ENCODE results near the gene TTC23. TPM values are rescaled to one million over a fixed set of nuclear protein-coding genes. Genes with fewer than 3 reads are reported as not detected.

TTC23 gene
- total RNA-seq, 1 donor: 21.7 TPM

DNA sequence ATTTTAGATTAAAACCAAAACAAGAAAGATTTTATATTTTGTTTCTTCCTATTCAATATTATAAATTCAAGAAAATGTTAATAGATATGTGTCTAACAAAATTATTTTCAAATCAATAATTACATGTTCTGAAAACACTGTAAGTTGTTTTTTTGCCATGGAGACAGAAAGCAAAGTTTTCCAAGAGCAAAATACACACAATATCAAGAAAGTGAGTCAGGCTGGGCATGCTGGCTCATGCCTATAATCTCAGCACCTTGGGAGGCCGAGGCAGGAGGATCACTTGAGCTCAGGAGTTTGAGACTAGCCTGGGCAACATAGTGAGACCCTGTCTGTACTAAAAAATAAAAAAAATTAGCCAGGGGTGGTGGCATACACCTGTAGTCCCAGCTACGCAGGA, 71.7 kb downstream of the TTC23 start:
- H2AFZ ChIP-seq (ENCODE audit: low read length): no peak overlapping the region
- no peaks in the 10 kb centered on the region for H3K9me3 ChIP-seq (ENCODE audit: low read depth, low read length)
- peaks cover 8% of the 10 kb centered on the region for H3K36me3 ChIP-seq (ENCODE audit: insufficient read depth, low read length)
- H3K27ac ChIP-seq (ENCODE audit: low read depth, low read length): no peak overlapping the region
- TF ChIP-seq, protein P1, sequence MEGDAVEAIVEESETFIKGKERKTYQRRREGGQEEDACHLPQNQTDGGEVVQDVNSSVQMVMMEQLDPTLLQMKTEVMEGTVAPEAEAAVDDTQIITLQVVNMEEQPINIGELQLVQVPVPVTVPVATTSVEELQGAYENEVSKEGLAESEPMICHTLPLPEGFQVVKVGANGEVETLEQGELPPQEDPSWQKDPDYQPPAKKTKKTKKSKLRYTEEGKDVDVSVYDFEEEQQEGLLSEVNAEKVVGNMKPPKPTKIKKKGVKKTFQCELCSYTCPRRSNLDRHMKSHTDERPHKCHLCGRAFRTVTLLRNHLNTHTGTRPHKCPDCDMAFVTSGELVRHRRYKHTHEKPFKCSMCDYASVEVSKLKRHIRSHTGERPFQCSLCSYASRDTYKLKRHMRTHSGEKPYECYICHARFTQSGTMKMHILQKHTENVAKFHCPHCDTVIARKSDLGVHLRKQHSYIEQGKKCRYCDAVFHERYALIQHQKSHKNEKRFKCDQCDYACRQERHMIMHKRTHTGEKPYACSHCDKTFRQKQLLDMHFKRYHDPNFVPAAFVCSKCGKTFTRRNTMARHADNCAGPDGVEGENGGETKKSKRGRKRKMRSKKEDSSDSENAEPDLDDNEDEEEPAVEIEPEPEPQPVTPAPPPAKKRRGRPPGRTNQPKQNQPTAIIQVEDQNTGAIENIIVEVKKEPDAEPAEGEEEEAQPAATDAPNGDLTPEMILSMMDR (IDR thresholded peaks at IDR 0.05; ENCODE audit: extremely low read depth, low read depth, low read length): no peak
- no peaks in the 10 kb centered on the region for H4K20me1 ChIP-seq (ENCODE audit: insufficient read depth, low read length)
- H3K27me3 ChIP-seq (ENCODE audit: insufficient read depth, low read length): no peaks in the 10 kb centered on the region
- H3K4me3 ChIP-seq (ENCODE audit: insufficient read depth, low read length): no peak overlapping the region
- H3K4me1 ChIP-seq (ENCODE audit: insufficient read depth, low read length): peaks cover 5% of the 10 kb centered on the region
- no peaks in the 10 kb centered on the region for H3K79me2 ChIP-seq (ENCODE audit: insufficient read depth, low read length)
- DNase-seq (ENCODE audit: insufficient read length, low spot score, missing footprints): no peak
- no peak overlapping the region for H3K4me2 ChIP-seq (ENCODE audit: insufficient read depth, low read length)

DNA sequence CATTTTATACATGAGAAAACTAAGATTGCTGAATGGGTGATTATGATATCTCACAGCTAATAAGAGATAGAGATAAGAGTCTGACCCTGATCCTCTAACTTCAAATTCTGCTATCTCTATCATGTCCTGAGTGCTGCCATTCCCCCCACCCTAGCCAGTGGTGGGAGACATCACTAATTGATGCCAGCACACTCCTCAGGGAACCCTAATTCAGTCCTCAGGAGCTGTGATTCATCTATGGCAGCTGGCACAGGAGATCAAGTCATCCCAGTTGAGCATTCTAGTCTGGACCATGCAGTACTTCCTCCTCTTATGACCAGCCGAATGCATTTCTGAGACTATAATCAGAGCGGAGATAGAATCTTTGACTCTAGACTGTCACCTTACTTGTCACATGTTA, 72.6 kb downstream of the TTC23 start:
- peaks cover 12% of the 10 kb centered on the region for H3K36me3 ChIP-seq (ENCODE audit: insufficient read depth, low read length)
- no peak overlapping the region for H3K27ac ChIP-seq (ENCODE audit: low read depth, low read length)
- no peak overlapping the region for H2AFZ ChIP-seq (ENCODE audit: low read length)
- TF ChIP-seq, protein P1 (IDR thresholded peaks at IDR 0.05; ENCODE audit: extremely low read depth, low read depth, low read length): no peak
- H3K4me2 ChIP-seq (ENCODE audit: insufficient read depth, low read length): no peak overlapping the region
- no peaks in the 10 kb centered on the region for H3K9me3 ChIP-seq (ENCODE audit: low read depth, low read length)
- H4K20me1 ChIP-seq (ENCODE audit: insufficient read depth, low read length): no peaks in the 10 kb centered on the region
- H3K27me3 ChIP-seq (ENCODE audit: insufficient read depth, low read length): no peaks in the 10 kb centered on the region
- peaks cover 5% of the 10 kb centered on the region for H3K4me1 ChIP-seq (ENCODE audit: insufficient read depth, low read length)
- H3K4me3 ChIP-seq (ENCODE audit: insufficient read depth, low read length): no peak overlapping the region
- no peaks in the 10 kb centered on the region for H3K79me2 ChIP-seq (ENCODE audit: insufficient read depth, low read length)
- DNase-seq (ENCODE audit: insufficient read length, low spot score, missing footprints): no peak

DNA sequence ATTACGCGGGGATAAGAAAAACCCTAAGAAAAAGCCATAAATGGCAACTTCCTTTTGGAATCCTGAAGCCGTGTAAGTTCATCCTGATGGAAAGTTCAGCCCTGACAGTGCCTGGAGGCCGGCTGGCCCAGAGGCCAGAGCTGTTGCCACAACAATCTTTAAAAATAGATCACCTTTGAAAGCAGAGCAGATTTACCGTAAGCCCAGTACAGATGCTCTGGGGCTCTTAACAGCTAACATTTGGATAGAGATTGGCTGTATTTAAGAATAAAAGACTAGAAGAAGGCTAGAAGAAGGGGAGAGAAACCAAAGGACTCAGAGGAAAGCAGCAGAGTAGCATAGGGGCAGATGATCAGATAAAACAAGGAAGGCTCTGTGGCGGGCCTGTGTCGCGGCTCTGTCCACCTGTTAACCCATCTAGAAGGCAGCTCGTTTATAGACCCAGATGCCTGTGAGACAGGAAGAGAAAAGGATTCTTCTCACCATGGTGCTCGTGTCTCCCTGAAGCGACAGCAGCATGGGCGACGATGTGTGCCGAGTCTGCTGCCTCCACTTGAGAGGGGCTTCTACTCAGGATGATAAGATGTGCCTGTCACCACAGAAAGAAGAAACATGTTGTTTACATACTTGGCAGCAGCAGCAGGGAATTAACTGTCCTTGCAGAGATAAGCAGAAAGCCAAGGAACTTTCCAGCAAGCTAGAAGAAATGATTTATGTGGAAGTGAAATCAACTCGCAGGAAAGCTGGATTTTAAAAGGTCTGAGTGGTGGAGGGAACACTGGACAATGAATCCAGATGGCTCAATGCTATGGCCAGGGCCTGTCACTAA, 74.6 kb downstream of the TTC23 start:
- Histone ChIP-seq H3K79me2 (ENCODE audit: insufficient read depth, low read length) (no peaks in the 10 kb centered on the region), H3K4me1 (ENCODE audit: insufficient read depth, low read length) (peaks cover 12% of the 10 kb centered on the region), H3K9me3 (ENCODE audit: low read depth, low read length) (no peaks in the 10 kb centered on the region), H3K27ac (ENCODE audit: low read depth, low read length) (no peak overlapping the region), H4K20me1 (ENCODE audit: insufficient read depth, low read length) (no peaks in the 10 kb centered on the region), H3K4me3 (ENCODE audit: insufficient read depth, low read length) (no peak overlapping the region), H2AFZ (ENCODE audit: low read length) (no peak overlapping the region), H3K4me2 (ENCODE audit: insufficient read depth, low read length) (no peak overlapping the region), H3K36me3 (ENCODE audit: insufficient read depth, low read length) (peaks cover 12% of the 10 kb centered on the region), H3K27me3 (ENCODE audit: insufficient read depth, low read length) (no peaks in the 10 kb centered on the region)
- TF ChIP-seq, protein P1 (IDR thresholded peaks at IDR 0.05; ENCODE audit: extremely low read depth, low read depth, low read length): no peak
- no peak for DNase-seq (ENCODE audit: insufficient read length, low spot score, missing footprints)

DNA sequence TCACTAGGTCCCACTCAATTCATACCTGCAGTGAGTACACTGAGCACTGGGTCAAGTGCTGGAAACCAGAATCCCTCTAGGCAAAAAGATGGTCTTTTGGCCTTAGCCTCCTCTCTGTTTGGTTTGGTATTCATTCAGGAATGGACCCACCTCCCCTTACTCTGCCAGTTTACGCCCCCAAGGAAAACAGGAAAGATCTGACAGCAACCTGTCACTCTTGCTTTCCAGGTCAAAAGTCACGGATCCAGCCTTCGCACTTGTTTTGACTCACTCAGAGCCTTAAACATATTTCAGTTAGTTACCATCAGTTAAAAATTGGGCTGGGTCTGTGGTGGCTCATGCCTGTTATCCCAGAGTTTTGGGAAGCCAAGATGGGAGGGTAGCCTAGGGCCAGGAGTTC, 76.4 kb downstream of the TTC23 start:
- H3K4me2 ChIP-seq (ENCODE audit: insufficient read depth, low read length): no peak overlapping the region
- no peak overlapping the region for H3K4me3 ChIP-seq (ENCODE audit: insufficient read depth, low read length)
- H3K9me3 ChIP-seq (ENCODE audit: low read depth, low read length): no peaks in the 10 kb centered on the region
- no peaks in the 10 kb centered on the region for H4K20me1 ChIP-seq (ENCODE audit: insufficient read depth, low read length)
- H2AFZ ChIP-seq (ENCODE audit: low read length): no peak overlapping the region
- H3K27ac ChIP-seq (ENCODE audit: low read depth, low read length): no peak overlapping the region
- DNase-seq (ENCODE audit: insufficient read length, low spot score, missing footprints): no peak
- no peaks in the 10 kb centered on the region for H3K79me2 ChIP-seq (ENCODE audit: insufficient read depth, low read length)
- TF ChIP-seq, protein P1 (IDR thresholded peaks at IDR 0.05; ENCODE audit: extremely low read depth, low read depth, low read length): no peak
- H3K36me3 ChIP-seq (ENCODE audit: insufficient read depth, low read length): peaks cover 12% of the 10 kb centered on the region
- H3K27me3 ChIP-seq (ENCODE audit: insufficient read depth, low read length): no peaks in the 10 kb centered on the region
- peaks cover 22% of the 10 kb centered on the region for H3K4me1 ChIP-seq (ENCODE audit: insufficient read depth, low read length)

All from osteoblast (primary cell).